Measurements from ENCODE around the gene LITAF. TPM values are rescaled to one million over a fixed set of nuclear protein-coding genes. Genes with fewer than 3 reads are reported as not detected.

LITAF gene
- total and polyA plus RNA-seq, 4 donors = 5.2 to 65.2 (median 36.0) TPM

GRCh38 chr16:11602321-11602720, 15.6 kb upstream of the LITAF start:
- WGBS = 88% methylated on average over 7 of the region's 7 CpGs

More at GRCh38 chr16:11602321-11602720, 15.6 kb upstream of the LITAF start:
- no peak overlapping the region for H3K27ac ChIP-seq (ENCODE audit: low read depth in 1 of 2, low read length in 2 of 2)
- DNase-seq (ENCODE audit: low spot score) = no peak
- no peak overlapping the region for H3K4me3 ChIP-seq (ENCODE audit: low read depth in 1 of 3, low read length in 3 of 3)
- H3K36me3 ChIP-seq (ENCODE audit: control insufficient read depth in 4 of 4, insufficient read depth in 3 of 4, low read depth in 1 of 4, low read length in 3 of 4) = no peaks in the 10 kb centered on the region
- no peaks in the 10 kb centered on the region for H3K9me3 ChIP-seq (ENCODE audit: control insufficient read depth in 4 of 4, low read length in 3 of 4)
- no peaks in the 10 kb centered on the region for H3K27me3 ChIP-seq (ENCODE audit: control insufficient read depth in 4 of 4, insufficient read depth in 4 of 4, low read length in 3 of 4)
- TF ChIP-seq TAF1 (conservative IDR thresholded peaks at IDR 0.05) = no peak
- no peak for TF ChIP-seq CTCF (IDR thresholded peaks at IDR 0.05; ENCODE audit: low read depth, low read length, missing input control)
- TF ChIP-seq RXRA (IDR thresholded peaks at IDR 0.05) = no peak
- no peak for TF ChIP-seq FOXA2 (IDR thresholded peaks at IDR 0.05)
- TF ChIP-seq GABPA (IDR thresholded peaks at IDR 0.05 in 1 of 2, conservative IDR thresholded peaks at IDR 0.05 in 1 of 2) = no peak
- no peak for TF ChIP-seq YY1 (IDR thresholded peaks at IDR 0.05)
- no peak for TF ChIP-seq ATF3 (IDR thresholded peaks at IDR 0.05)
- no peak for TF ChIP-seq EGR1 (IDR thresholded peaks at IDR 0.05; ENCODE audit: low read depth in 2 of 2)
- no peak for TF ChIP-seq HNF4G (IDR thresholded peaks at IDR 0.05)
- TF ChIP-seq FOXA1 (IDR thresholded peaks at IDR 0.05) = no peak
- no peak for TF ChIP-seq REST (IDR thresholded peaks at IDR 0.05)
- TF ChIP-seq HNF4A (conservative IDR thresholded peaks at IDR 0.05) = no peak
- no peak for TF ChIP-seq RAD21 (IDR thresholded peaks at IDR 0.05)
- no peak for TF ChIP-seq ZBTB33 (IDR thresholded peaks at IDR 0.05)
- no peaks in the 10 kb centered on the region for H3K4me1 ChIP-seq (ENCODE audit: control insufficient read depth in 4 of 4, insufficient read depth in 4 of 4, low read length in 3 of 4)
- no peak overlapping the region for H3K9ac ChIP-seq (ENCODE audit: low read depth in 1 of 2, low read length in 2 of 2)
